ENCODE results near the gene ADCY9.

ADCY9 gene

GRCh38 chr16:4098501-4098900 lies 17.7 kb downstream of the ADCY9 start:
- H3K4me3 Mint-ChIP-seq: no peak overlapping the region
- peaks cover 8% of the 10 kb centered on the region for H3K9me3 Mint-ChIP-seq
- no peak for DNase-seq
- peaks cover 5% of the 10 kb centered on the region for H3K27me3 Mint-ChIP-seq (ENCODE audit: low read depth, poor library complexity)
- H3K36me3 Mint-ChIP-seq (ENCODE audit: low read depth): peaks cover 12% of the 10 kb centered on the region
- no peak for TF ChIP-seq CTCF (IDR thresholded peaks at IDR 0.05)
- no peak overlapping the region for H3K27ac Mint-ChIP-seq
- H3K4me1 Mint-ChIP-seq: peaks cover 27% of the 10 kb centered on the region

GRCh38 chr16:4097826-4098240 lies 18.4 kb downstream of the ADCY9 start:
- Mint-ChIP-seq H3K4me3 (no peak overlapping the region), H3K36me3 (ENCODE audit: low read depth) (peaks cover 7% of the 10 kb centered on the region), H3K9me3 (peaks cover 8% of the 10 kb centered on the region), H3K27ac (no peak overlapping the region), H3K27me3 (ENCODE audit: low read depth, poor library complexity) (peaks cover 5% of the 10 kb centered on the region), H3K4me1 (peaks cover 27% of the 10 kb centered on the region)
- no peak for DNase-seq
- TF ChIP-seq CTCF (IDR thresholded peaks at IDR 0.05): no peak

- Mint-ChIP-seq H3K9me3 (peaks cover 1% of the 10 kb centered on the region), H3K36me3 (ENCODE audit: low read depth) (no peaks in the 10 kb centered on the region), H3K27me3 (ENCODE audit: low read depth, poor library complexity) (peaks cover 8% of the 10 kb centered on the region), H3K4me3 (no peak overlapping the region), H3K4me1 (peaks cover 38% of the 10 kb centered on the region), H3K27ac (no peak overlapping the region)
- no peak for DNase-seq
- TF ChIP-seq CTCF (IDR thresholded peaks at IDR 0.05): no peak
These were observed 19.7 kb downstream of the ADCY9 start for GRCh38 chr16:4096509-4096908.

- H3K27me3 Mint-ChIP-seq (ENCODE audit: low read depth, poor library complexity): peaks cover 8% of the 10 kb centered on the region
- no peak for DNase-seq
- no peak overlapping the region for H3K4me3 Mint-ChIP-seq
- H3K4me1 Mint-ChIP-seq: peaks cover 58% of the 10 kb centered on the region
- no peaks in the 10 kb centered on the region for H3K36me3 Mint-ChIP-seq (ENCODE audit: low read depth)
- H3K9me3 Mint-ChIP-seq: no peaks in the 10 kb centered on the region
- no peak for TF ChIP-seq CTCF (IDR thresholded peaks at IDR 0.05)
- H3K27ac Mint-ChIP-seq: peak overlapping the region; percentile 57
These were observed 22.0 kb downstream of the ADCY9 start for GRCh38 chr16:4094127-4094773.

- DNase-seq: no peak
- Mint-ChIP-seq H3K4me1 (peaks cover 59% of the 10 kb centered on the region), H3K9me3 (no peaks in the 10 kb centered on the region), H3K4me3 (no peak overlapping the region), H3K36me3 (ENCODE audit: low read depth) (no peaks in the 10 kb centered on the region), H3K27ac (peak overlapping the region; percentile 57), H3K27me3 (ENCODE audit: low read depth, poor library complexity) (peaks cover 8% of the 10 kb centered on the region)
- no peak for TF ChIP-seq CTCF (IDR thresholded peaks at IDR 0.05)
These were observed 22.6 kb downstream of the ADCY9 start for GRCh38 chr16:4093495-4094126.
